ENCODE results near the gene PDE3B. TPM values are rescaled to one million over a fixed set of nuclear protein-coding genes. Genes with fewer than 3 reads are reported as not detected.

PDE3B gene
- total and polyA plus RNA-seq, 9 of the 15 experiments (the other 6 are each of a cell fraction or from before 2014, with no cell fraction given), result 2.3 to 22.5 (median 12.2) TPM

- no peak for TF ChIP-seq ID3 (CRISPR knock-in tag; IDR thresholded peaks at IDR 0.05)
- no peak for TF ChIP-seq ID3 (tag; IDR thresholded peaks at IDR 0.05)
- no peak for TF ChIP-seq CBFA2T2 (conservative IDR thresholded peaks at IDR 0.05)
- TF ChIP-seq VEZF1 (CRISPR knock-in tag; IDR thresholded peaks at IDR 0.05), result no peak
- no peak for TF ChIP-seq ZNF561 (CRISPR knock-in tag; conservative IDR thresholded peaks at IDR 0.05)
- TF ChIP-seq MBD2 (IDR thresholded peaks at IDR 0.05; ENCODE audit: borderline replicate concordance, low read depth), result no peak
- TF ChIP-seq CREB3 (tag; conservative IDR thresholded peaks at IDR 0.05; ENCODE audit: low read depth), result no peak
- no peak for TF ChIP-seq NFE2L1 (tag; IDR thresholded peaks at IDR 0.05; ENCODE audit: borderline replicate concordance, low read depth)
- peak; percentile 39 for TF ChIP-seq MEIS2 (IDR thresholded peaks at IDR 0.05; ENCODE audit: partially characterized antibody)
- TF ChIP-seq ATF4 (CRISPR knock-in tag; IDR thresholded peaks at IDR 0.05), result peak; percentile 97
- no peak for TF ChIP-seq MED1 (CRISPR knock-in tag; IDR thresholded peaks at IDR 0.05; ENCODE audit: borderline replicate concordance)
- no peak for TF ChIP-seq PPARD (CRISPR knock-in tag; IDR thresholded peaks at IDR 0.05)
- no peak for TF ChIP-seq ZNF124 (CRISPR knock-in tag; IDR thresholded peaks at IDR 0.05)
- TF ChIP-seq ESRRB (CRISPR knock-in tag; IDR thresholded peaks at IDR 0.05; ENCODE audit: borderline replicate concordance), result no peak
- TF ChIP-seq ZNF431 (CRISPR knock-in tag; IDR thresholded peaks at IDR 0.05), result no peak
- TF ChIP-seq CBFB (CRISPR knock-in tag; IDR thresholded peaks at IDR 0.05), result no peak
- TF ChIP-seq MLLT1 (IDR thresholded peaks at IDR 0.05), result no peak
- TF ChIP-seq CTBP1 (IDR thresholded peaks at IDR 0.05; ENCODE audit: borderline replicate concordance), result peak; percentile 64; the same call in 1 of the 2 replicates
- no peak for TF ChIP-seq GMEB1 (CRISPR knock-in tag; IDR thresholded peaks at IDR 0.05)
Observed at GRCh38 chr11:14852571-14853177, 209.1 kb downstream of the PDE3B start (continued).

All from K562 (cell line).